ENCODE results near the gene RNF141. TPM values are rescaled to one million over a fixed set of nuclear protein-coding genes. Genes with fewer than 3 reads are reported as not detected.

Gene RNF141
- total RNA-seq, 6 experiments from 2014 or later = 41.9 to 55.8 (median 55.1) TPM

DNA sequence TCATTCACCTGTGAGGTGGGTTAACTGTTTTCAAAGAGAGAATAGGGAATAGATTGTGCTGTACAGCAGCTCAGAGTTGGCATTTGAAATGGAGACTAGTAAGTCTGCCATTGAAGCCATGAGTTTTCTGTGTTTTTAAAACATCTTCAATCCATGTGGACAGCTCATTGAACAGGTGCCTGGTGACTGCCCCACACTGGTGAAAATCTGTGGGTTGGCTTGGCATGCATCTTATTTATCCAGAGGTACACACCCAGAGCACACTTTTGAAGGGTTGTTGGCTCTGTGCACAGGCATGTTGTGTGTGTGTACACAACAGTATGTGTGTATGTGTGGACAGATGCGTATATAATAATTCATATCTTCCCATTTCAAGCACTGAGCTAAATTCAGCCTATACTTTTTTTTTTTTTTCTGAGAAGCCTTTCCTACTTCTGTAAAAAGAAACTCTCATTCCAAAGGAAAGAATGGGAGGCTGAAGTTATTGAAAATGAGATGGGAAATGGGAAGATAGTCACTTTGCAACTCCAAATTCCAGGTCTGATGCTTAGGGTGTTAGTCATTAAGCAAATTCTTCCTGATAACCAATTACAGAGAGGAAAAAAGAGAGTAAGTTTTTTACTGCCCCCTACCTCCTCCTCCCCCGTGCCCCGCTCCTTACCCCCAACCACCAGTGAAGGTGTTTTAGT, 34.5 kb upstream of the RNF141 start:
- TF ChIP-seq, protein P1, sequence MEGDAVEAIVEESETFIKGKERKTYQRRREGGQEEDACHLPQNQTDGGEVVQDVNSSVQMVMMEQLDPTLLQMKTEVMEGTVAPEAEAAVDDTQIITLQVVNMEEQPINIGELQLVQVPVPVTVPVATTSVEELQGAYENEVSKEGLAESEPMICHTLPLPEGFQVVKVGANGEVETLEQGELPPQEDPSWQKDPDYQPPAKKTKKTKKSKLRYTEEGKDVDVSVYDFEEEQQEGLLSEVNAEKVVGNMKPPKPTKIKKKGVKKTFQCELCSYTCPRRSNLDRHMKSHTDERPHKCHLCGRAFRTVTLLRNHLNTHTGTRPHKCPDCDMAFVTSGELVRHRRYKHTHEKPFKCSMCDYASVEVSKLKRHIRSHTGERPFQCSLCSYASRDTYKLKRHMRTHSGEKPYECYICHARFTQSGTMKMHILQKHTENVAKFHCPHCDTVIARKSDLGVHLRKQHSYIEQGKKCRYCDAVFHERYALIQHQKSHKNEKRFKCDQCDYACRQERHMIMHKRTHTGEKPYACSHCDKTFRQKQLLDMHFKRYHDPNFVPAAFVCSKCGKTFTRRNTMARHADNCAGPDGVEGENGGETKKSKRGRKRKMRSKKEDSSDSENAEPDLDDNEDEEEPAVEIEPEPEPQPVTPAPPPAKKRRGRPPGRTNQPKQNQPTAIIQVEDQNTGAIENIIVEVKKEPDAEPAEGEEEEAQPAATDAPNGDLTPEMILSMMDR (IDR thresholded peaks at IDR 0.05) = no peak
- no peaks in the 10 kb centered on the region for H3K9me3 Mint-ChIP-seq
- DNase-seq = no peak
- H3K27me3 Mint-ChIP-seq (ENCODE audit: insufficient read depth) = peaks cover 8% of the 10 kb centered on the region
- no peak overlapping the region for H3K4me3 Mint-ChIP-seq
- H3K36me3 Mint-ChIP-seq (ENCODE audit: low read depth) = peaks cover 40% of the 10 kb centered on the region
- H3K27ac Mint-ChIP-seq = no peak overlapping the region
- H3K4me1 Mint-ChIP-seq (ENCODE audit: low read depth) = peaks cover 10% of the 10 kb centered on the region

DNA sequence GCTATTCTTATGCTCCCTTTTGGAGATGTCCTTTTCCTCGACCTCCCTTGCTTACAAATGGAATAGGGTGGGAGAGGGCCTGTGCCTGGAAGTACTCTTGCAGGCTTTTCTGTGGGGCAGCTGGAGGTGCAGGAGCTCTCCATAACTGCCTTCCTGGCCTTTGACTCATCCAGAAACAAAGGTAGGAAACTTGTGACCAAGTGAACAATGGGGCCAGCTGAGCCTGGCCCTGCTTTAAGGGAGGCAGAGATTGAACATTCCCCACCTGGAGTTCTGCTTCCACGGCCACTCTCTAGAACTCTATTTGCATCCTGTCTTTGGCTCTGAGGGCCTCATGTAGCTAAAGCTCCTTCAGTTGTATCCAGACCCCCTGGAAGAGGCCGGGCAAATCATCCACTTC, 32.6 kb upstream of the RNF141 start:
- DNase-seq = no peak
- H3K27ac Mint-ChIP-seq = no peak overlapping the region
- H3K4me1 Mint-ChIP-seq (ENCODE audit: low read depth) = peaks cover 18% of the 10 kb centered on the region
- peaks cover 29% of the 10 kb centered on the region for H3K36me3 Mint-ChIP-seq (ENCODE audit: low read depth)
- TF ChIP-seq, protein P1 (IDR thresholded peaks at IDR 0.05) = no peak
- H3K4me3 Mint-ChIP-seq = no peak overlapping the region
- H3K27me3 Mint-ChIP-seq (ENCODE audit: insufficient read depth) = peaks cover 4% of the 10 kb centered on the region
- no peaks in the 10 kb centered on the region for H3K9me3 Mint-ChIP-seq

DNA sequence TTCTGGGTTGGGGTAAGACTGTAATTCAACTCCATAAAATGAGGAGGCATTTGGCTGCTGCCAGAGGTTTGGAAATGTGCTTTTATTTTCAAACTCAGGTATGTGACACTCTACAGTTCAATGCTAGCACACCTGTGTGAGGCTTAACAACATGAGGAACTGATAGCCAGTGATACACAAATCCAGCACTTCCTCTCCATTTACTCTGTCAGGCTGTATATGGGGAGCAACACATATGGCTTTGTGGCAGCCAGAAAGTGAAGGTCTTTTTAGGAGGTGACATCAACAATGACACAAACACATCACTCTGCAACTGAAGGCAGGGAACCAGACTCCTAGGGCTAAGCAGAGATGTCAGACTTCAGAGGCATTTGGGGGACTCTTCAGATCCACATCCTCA, 32.0 kb upstream of the RNF141 start:
- H3K36me3 Mint-ChIP-seq (ENCODE audit: low read depth) = peaks cover 29% of the 10 kb centered on the region
- TF ChIP-seq, protein P1 (IDR thresholded peaks at IDR 0.05) = no peak
- no peak for DNase-seq
- no peak overlapping the region for H3K27ac Mint-ChIP-seq
- peaks cover 4% of the 10 kb centered on the region for H3K27me3 Mint-ChIP-seq (ENCODE audit: insufficient read depth)
- H3K9me3 Mint-ChIP-seq = no peaks in the 10 kb centered on the region
- peaks cover 18% of the 10 kb centered on the region for H3K4me1 Mint-ChIP-seq (ENCODE audit: low read depth)
- H3K4me3 Mint-ChIP-seq = no peak overlapping the region

DNA sequence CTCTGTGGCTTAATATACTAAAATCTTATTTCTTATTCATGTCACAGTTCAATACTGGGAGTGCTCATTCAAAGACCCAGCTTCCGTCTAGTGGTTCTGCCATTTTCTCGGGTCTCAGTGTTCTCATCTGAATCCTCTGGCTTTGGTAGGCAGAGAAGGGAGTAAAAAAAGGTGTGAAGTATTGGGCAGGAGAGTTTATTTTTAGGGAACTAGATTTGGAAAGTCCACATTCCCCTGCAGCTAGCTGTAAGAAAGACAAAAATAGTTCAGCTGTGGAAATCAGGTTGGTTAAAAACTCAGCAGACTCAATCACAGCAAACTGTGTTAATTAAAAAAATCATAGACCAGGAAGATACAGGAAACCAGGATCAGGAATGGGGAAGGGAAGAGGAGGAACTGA, 31.5 kb upstream of the RNF141 start:
- peaks cover 4% of the 10 kb centered on the region for H3K27me3 Mint-ChIP-seq (ENCODE audit: insufficient read depth)
- TF ChIP-seq, protein P1 (IDR thresholded peaks at IDR 0.05) = no peak
- H3K27ac Mint-ChIP-seq = no peak overlapping the region
- peaks cover 29% of the 10 kb centered on the region for H3K36me3 Mint-ChIP-seq (ENCODE audit: low read depth)
- H3K4me1 Mint-ChIP-seq (ENCODE audit: low read depth) = peaks cover 18% of the 10 kb centered on the region
- no peak overlapping the region for H3K4me3 Mint-ChIP-seq
- DNase-seq = no peak
- no peaks in the 10 kb centered on the region for H3K9me3 Mint-ChIP-seq

DNA sequence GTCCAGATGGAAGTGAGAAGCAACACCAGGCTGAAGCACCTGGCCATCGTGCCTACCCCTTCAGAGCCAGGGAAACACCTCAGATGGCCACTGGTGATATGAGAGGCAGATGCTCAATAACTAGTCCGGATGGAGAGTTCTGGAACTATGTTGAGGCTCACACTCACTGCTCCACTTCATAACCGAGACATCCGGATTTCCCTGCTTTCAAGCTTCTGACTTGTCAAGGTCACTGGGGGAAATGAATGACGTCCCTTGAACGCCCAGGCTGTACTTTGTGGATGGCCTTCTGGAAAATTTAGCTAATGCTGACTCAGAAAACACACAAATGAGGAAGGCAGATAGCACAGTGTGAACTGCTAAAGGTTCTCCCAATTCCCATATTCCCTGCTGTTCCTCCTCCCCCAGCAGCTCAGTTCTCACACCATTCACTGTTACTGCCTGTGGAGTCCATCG, 27.5 kb upstream of the RNF141 start, which contains the start of gene LYVE1:
LYVE1 (minus strand) TSS at position 180 of the 456 bp plus-strand sequence; CDS start at position 47, 133 bp downstream.
- DNase-seq = no peak
- TF ChIP-seq, protein P1 (IDR thresholded peaks at IDR 0.05) = no peak
- Mint-ChIP-seq H3K4me3 (no peak within 1 kb of the TSS), H3K27me3 (ENCODE audit: insufficient read depth) (peaks cover 4% of the 10 kb centered on the region), H3K4me1 (ENCODE audit: low read depth) (0 out of 2 replicates have a peak, but pooled peaks cover 8% of the 10 kb centered on the region), H3K27ac (no peak within 1 kb of the TSS), H3K36me3 (ENCODE audit: low read depth) (peaks cover 8% of the 10 kb centered on the region), H3K9me3 (no peaks in the 10 kb centered on the region)

Measured in HFFc6 (cell line).